DMS79 (cell line): ENCODE data around the gene ALB.

Source experiments
- DNase-seq: peaks from one replicate; lab custom pipeline; 2025; lab: John Stamatoyannopoulos, UW

ALB gene

GRCh38 chr4:73451981-73452747 lies 48.1 kb downstream of the ALB start:
- DNase-seq = no peak

- no peak for DNase-seq
These were observed 49.0 kb downstream of the ALB start for GRCh38 chr4:73452953-73453700.

- no peak for DNase-seq
These were observed 49.6 kb downstream of the ALB start for GRCh38 chr4:73453701-73454005.

- DNase-seq = no peak
These were observed 50.8 kb downstream of the ALB start for GRCh38 chr4:73454920-73455319.

GRCh38 chr4:73456177-73457022 lies 52.3 kb downstream of the ALB start:
- no peak for DNase-seq

GRCh38 chr4:73458184-73459047 lies 54.3 kb downstream of the ALB start:
- DNase-seq = no peak

- no peak for DNase-seq
These were observed 54.9 kb downstream of the ALB start for GRCh38 chr4:73459048-73459421.

- DNase-seq = no peak
These were observed 56.9 kb downstream of the ALB start for GRCh38 chr4:73460913-73461522.

- no peak for DNase-seq
These were observed 64.1 kb downstream of the ALB start for GRCh38 chr4:73468170-73468569.

GRCh38 chr4:73470728-73471127 lies 66.6 kb downstream of the ALB start:
- no peak for DNase-seq
